Astrocyte (in vitro differentiated cells and primary cell): Measurements from ENCODE around the gene PLS3.

ENCODE experiments used
- EZH2 ChIP-seq: IDR thresholded peaks from 2 replicates; pipeline ENCODE4 v1.6.1; 2012; ENCODE audit warnings: mild to moderate bottlenecking, low read length, inconsistent platforms; ENCODE audit not compliant: insufficient read depth
- TF ChIP-seq, protein P1 (sequence below): IDR thresholded peaks from 2 replicates; pipeline ENCODE4 v1.5.1; 2011; ENCODE audit warnings: low read depth, mild to moderate bottlenecking, inconsistent platforms, low read length, moderate library complexity; ENCODE audit not compliant: insufficient read depth

DNA sequence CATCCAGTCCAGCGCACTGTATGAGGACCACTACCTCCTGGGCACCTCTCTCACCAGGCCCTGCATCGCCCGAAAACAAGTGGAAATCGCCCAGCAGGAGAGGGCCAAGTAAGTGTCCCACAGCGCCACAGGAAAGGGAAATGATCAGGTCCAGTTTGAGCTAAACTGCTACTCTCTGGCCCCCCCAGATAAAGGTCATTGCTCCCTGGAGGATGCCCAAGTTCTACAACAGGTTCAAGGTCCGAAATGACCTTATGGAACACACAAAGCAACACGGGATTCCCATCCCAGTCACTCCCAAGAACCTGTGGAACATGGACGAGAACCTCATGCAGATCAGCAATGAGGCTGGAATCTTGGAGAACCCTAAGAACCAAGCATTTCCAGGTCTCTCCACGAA lies 104.1 kb downstream of the PLS3 start:
- TF ChIP-seq, protein P1, sequence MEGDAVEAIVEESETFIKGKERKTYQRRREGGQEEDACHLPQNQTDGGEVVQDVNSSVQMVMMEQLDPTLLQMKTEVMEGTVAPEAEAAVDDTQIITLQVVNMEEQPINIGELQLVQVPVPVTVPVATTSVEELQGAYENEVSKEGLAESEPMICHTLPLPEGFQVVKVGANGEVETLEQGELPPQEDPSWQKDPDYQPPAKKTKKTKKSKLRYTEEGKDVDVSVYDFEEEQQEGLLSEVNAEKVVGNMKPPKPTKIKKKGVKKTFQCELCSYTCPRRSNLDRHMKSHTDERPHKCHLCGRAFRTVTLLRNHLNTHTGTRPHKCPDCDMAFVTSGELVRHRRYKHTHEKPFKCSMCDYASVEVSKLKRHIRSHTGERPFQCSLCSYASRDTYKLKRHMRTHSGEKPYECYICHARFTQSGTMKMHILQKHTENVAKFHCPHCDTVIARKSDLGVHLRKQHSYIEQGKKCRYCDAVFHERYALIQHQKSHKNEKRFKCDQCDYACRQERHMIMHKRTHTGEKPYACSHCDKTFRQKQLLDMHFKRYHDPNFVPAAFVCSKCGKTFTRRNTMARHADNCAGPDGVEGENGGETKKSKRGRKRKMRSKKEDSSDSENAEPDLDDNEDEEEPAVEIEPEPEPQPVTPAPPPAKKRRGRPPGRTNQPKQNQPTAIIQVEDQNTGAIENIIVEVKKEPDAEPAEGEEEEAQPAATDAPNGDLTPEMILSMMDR = no peak
- TF ChIP-seq EZH2 = no peak
